HG03039 (cell line): Measurements from ENCODE around the gene ZNF469.

Experiments used
- ATAC-seq: cut with Tn5 transposase; IDR thresholded peaks from one replicate; pipeline ENCODE4 v1.9.1; 2021; ENCODE audit warnings: mild to moderate bottlenecking, moderate library complexity; ENCODE audit not compliant: unreplicated experiment

Gene ZNF469

GRCh38 chr16:88382491-88383400, at the start of gene ZNF469:
TSS of gene ZNF469 (plus strand) at chr16:88382959. CDS start at chr16:88427471, 44,512 bp downstream.
- no peak for ATAC-seq

GRCh38 chr16:88333848-88334777, 48.6 kb upstream of the ZNF469 start:
- no peak for ATAC-seq

GRCh38 chr16:88334778-88335720, 47.7 kb upstream of the ZNF469 start:
- no peak for ATAC-seq

GRCh38 chr16:88337021-88337420, 45.7 kb upstream of the ZNF469 start:
- no peak for ATAC-seq

- ATAC-seq = no peak
These were observed 45.2 kb upstream of the ZNF469 start for GRCh38 chr16:88337538-88337937.

- no peak for ATAC-seq
These were observed 44.6 kb upstream of the ZNF469 start for GRCh38 chr16:88338111-88338510.

GRCh38 chr16:88338896-88339295, 43.9 kb upstream of the ZNF469 start:
- ATAC-seq = no peak

GRCh38 chr16:88339930-88340754, 42.6 kb upstream of the ZNF469 start:
- ATAC-seq = no peak

- no peak for ATAC-seq
These were observed 42.0 kb upstream of the ZNF469 start for GRCh38 chr16:88340755-88341150.

- ATAC-seq = no peak
These were observed 41.0 kb upstream of the ZNF469 start for GRCh38 chr16:88341551-88342290.

- no peak for ATAC-seq
These were observed 40.3 kb upstream of the ZNF469 start for GRCh38 chr16:88342491-88342890.

- no peak for ATAC-seq
These were observed 39.4 kb upstream of the ZNF469 start for GRCh38 chr16:88343271-88343791.

GRCh38 chr16:88344411-88345030, 38.2 kb upstream of the ZNF469 start:
- ATAC-seq = no peak

- no peak for ATAC-seq
These were observed 37.6 kb upstream of the ZNF469 start for GRCh38 chr16:88345031-88345720.

GRCh38 chr16:88345721-88346560, 36.8 kb upstream of the ZNF469 start:
- no peak for ATAC-seq

- ATAC-seq = no peak
These were observed 35.9 kb upstream of the ZNF469 start for GRCh38 chr16:88346680-88347505.
